HepG2 (cell line): ENCODE data around the gene ELOVL2. TPM values are rescaled to one million over a fixed set of nuclear protein-coding genes. Genes with fewer than 3 reads are reported as not detected.

ENCODE experiments used
- ARID3A ChIP-seq: IDR thresholded peaks from 2 replicates; pipeline ENCODE4 v1.6.1; 2012; ENCODE audit warnings: low read depth, low read length, improper control_type of control experiment
- ATF7-NPFF ChIP-seq: sonication (generic); formaldehyde crosslinking; IDR thresholded peaks from 2 replicates; pipeline ENCODE4 v1.8.1; 2023; ENCODE audit warnings: mild to moderate bottlenecking, low read depth, missing genetic modification reagents, moderate library complexity
- EP300 ChIP-seq, 3 experiments: sonication (generic) in 1 of 3; formaldehyde crosslinking in 1 of 3; IDR thresholded peaks; 2 replicates each; pipeline versions ENCODE4 v1.5.1 to v1.6.1; 2011 to 2020; ENCODE audit warnings: low read depth in 2 of 3, low read length in 2 of 3, borderline replicate concordance in 1 of 3, improper control_type of control experiment in 1 of 3, mild to moderate bottlenecking in 1 of 3, missing genetic modification reagents in 1 of 3, moderate library complexity in 1 of 3
- FOXC1 ChIP-seq: sonication (generic); formaldehyde crosslinking; IDR thresholded peaks from 2 replicates; pipeline ENCODE4 v1.8.0; 2022; ENCODE audit warnings: mild to moderate bottlenecking, missing genetic modification reagents, borderline replicate concordance
- KDM2A ChIP-seq: sonication (generic); formaldehyde crosslinking; IDR thresholded peaks from 2 replicates; pipeline ENCODE4 v1.4.0; 2020; ENCODE audit warnings: low read depth, missing genetic modification reagents, borderline replicate concordance
- MAF1 ChIP-seq: sonication (generic); formaldehyde crosslinking; IDR thresholded peaks from 2 replicates; pipeline ENCODE4 v1.5.0; 2020; ENCODE audit warnings: missing genetic modification reagents, borderline replicate concordance
- MAZ ChIP-seq, 2 experiments: sonication (generic) in 1 of 2; formaldehyde crosslinking in 1 of 2; IDR thresholded peaks; 2 replicates each; pipeline versions ENCODE4 v1.5.0 to v1.6.1; 2012 to 2020; ENCODE audit warnings: low read depth in 2 of 2, mild to moderate bottlenecking in 2 of 2, borderline replicate concordance in 1 of 2, improper control_type of control experiment in 1 of 2, low read length in 1 of 2, missing genetic modification reagents in 1 of 2, moderate library complexity in 1 of 2
- NONO ChIP-seq, 2 experiments: fragments of 450-650 bp in 1 of 2; sonication (generic) in 1 of 2; formaldehyde crosslinking in 1 of 2; IDR thresholded peaks in 1 of 2; conservative IDR thresholded peaks in 1 of 2; 2 replicates each; pipeline versions ENCODE4 v1.6.1 to v1.8.0; 2017 to 2022; ENCODE audit warnings: mild to moderate bottlenecking in 1 of 2, missing genetic modification reagents in 1 of 2, moderate library complexity in 1 of 2
- SP5 ChIP-seq: IDR thresholded peaks from 2 replicates; pipeline ENCODE4 v1.6.1; 2016; ENCODE audit warnings: low read depth, borderline replicate concordance
- SRSF9 ChIP-seq: fragments of 200-400 bp; formaldehyde crosslinking; IDR thresholded peaks from 2 replicates; pipeline ENCODE4 v1.6.1; 2018; ENCODE audit warnings: borderline replicate concordance, mild to moderate bottlenecking, low read depth, low read length; ENCODE audit not compliant: insufficient read depth, poor library complexity, severe bottlenecking
- STAG1 ChIP-seq: sonication (generic); formaldehyde crosslinking; IDR thresholded peaks from 2 replicates; pipeline ENCODE4 v1.4.0; 2020; ENCODE audit warnings: missing genetic modification reagents
- TAF1 ChIP-seq: sonication (generic); formaldehyde crosslinking; IDR thresholded peaks from 2 replicates; pipeline ENCODE4 v1.4.0; 2020; ENCODE audit warnings: missing genetic modification reagents
- ZBED4 ChIP-seq: sonication (generic); formaldehyde crosslinking; IDR thresholded peaks from 2 replicates; pipeline ENCODE4 v1.4.0; 2020; ENCODE audit warnings: missing genetic modification reagents, borderline replicate concordance
- ZNF124 ChIP-seq: sonication (generic); formaldehyde crosslinking; IDR thresholded peaks from 2 replicates; pipeline ENCODE4 v1.4.0; 2020; ENCODE audit warnings: missing genetic modification reagents
- ZNF33B ChIP-seq: sonication (generic); formaldehyde crosslinking; IDR thresholded peaks from 2 replicates; pipeline ENCODE4 v1.5.1; 2020; ENCODE audit warnings: mild to moderate bottlenecking, missing genetic modification reagents
- ZNF431 ChIP-seq: sonication (generic); formaldehyde crosslinking; IDR thresholded peaks from 2 replicates; pipeline ENCODE4 v1.9.0; 2022; ENCODE audit warnings: missing genetic modification reagents, low read depth, mild to moderate bottlenecking, borderline replicate concordance
- ZNF546 ChIP-seq: sonication (generic); formaldehyde crosslinking; conservative IDR thresholded peaks from 2 replicates; pipeline ENCODE4 v1.8.1; 2023; ENCODE audit warnings: mild to moderate bottlenecking, missing genetic modification reagents
- ZNF549 ChIP-seq: sonication (generic); formaldehyde crosslinking; IDR thresholded peaks from 2 replicates; pipeline ENCODE4 v1.5.0; 2020; ENCODE audit warnings: missing genetic modification reagents
- ZNF580 ChIP-seq: IDR thresholded peaks from 2 replicates; pipeline ENCODE4 v1.6.1; 2016; ENCODE audit warnings: low read depth, borderline replicate concordance
- ZNF746 ChIP-seq: sonication (generic); formaldehyde crosslinking; IDR thresholded peaks from 2 replicates; pipeline ENCODE4 v1.8.0; 2022; ENCODE audit warnings: mild to moderate bottlenecking, missing genetic modification reagents
- ZSCAN31 ChIP-seq: sonication (generic); formaldehyde crosslinking; IDR thresholded peaks from 2 replicates; pipeline ENCODE4 v1.5.0; 2020; ENCODE audit warnings: low read depth, mild to moderate bottlenecking, missing genetic modification reagents
- polyA plus RNA-seq, 8 experiments: library from polyadenylated mRNA; depleted of rRNA in 3 of 8; stranded (reverse) in 7 of 8; unstranded in 1 of 8; fragments of >200 nt; fragmentation: Illumina TruSeq in 4 of 8; extraction: Trizol in 4 of 8; gene quantifications; 2 replicates each; pipeline versions ENCODE4 v1.2.1 to v1.2.3, GENCODE V29; 2011 to 2016; ENCODE audit warnings: low read depth in 4 of 8, missing spikeins in 1 of 8, mixed read lengths in 1 of 8; ENCODE audit not compliant: insufficient read depth in 1 of 8
- total RNA-seq, 5 experiments: library from RNA; depleted of rRNA; stranded (reverse); fragments of >200 nt; fragmentation: Illumina TruSeq; extraction: Trizol; gene quantifications; 2 replicates each; pipeline ENCODE4 v1.2.3, GENCODE V29; 2016; ENCODE audit warnings: low read depth in 1 of 5

The ELOVL2 gene
- total and polyA plus RNA-seq, 2 of the 13 experiments (the other 11 are each of a cell fraction or from before 2014, with no cell fraction given) = 43.6 to 65.4 TPM

- TF ChIP-seq ZNF549 (CRISPR knock-in tag) (peak; percentile 42; the same call in 1 of the 2 replicates), ZNF124 (CRISPR knock-in tag) (no peak), ZNF546 (CRISPR knock-in tag) (no peak; the same call in none of the 2 replicates), NONO (IDR thresholded peaks at IDR 0.05) (no peak), NONO (CRISPR knock-in tag; conservative IDR thresholded peaks at IDR 0.05) (0 out of 2 replicates have a peak, but pooled peaks have one; percentile 64), ZNF431 (peak; percentile 88; the same call in 1 of the 2 replicates), ZSCAN31 (CRISPR knock-in tag) (peak; percentile 79; the same call in 1 of the 2 replicates), ZNF746 (0 out of 2 replicates have a peak, but pooled peaks have one; percentile 3), ZNF580 (CRISPR knock-in tag) (no peak), ZBED4 (CRISPR knock-in tag) (no peak), FOXC1 (CRISPR knock-in tag) (peak; percentile 63; the same call in 1 of the 2 replicates), SP5 (peak; percentile 48), EP300 (IDR thresholded peaks at IDR 0.05; ENCODE audit: low read depth in 2 of 2, low read length in 2 of 2) (peak; percentile 49 to 59; a peak in 2 of 4 replicates), EP300 (CRISPR knock-in tag; IDR thresholded peaks at IDR 0.05; ENCODE audit: borderline replicate concordance) (no peak), MAZ (IDR thresholded peaks at IDR 0.05; ENCODE audit: borderline replicate concordance, low read depth, low read length) (peak; percentile 98), MAZ (CRISPR knock-in tag; IDR thresholded peaks at IDR 0.05; ENCODE audit: low read depth) (peak; percentile 99), MAF1 (0 out of 2 replicates have a peak, but pooled peaks have one; percentile 27), TAF1 (0 out of 2 replicates have a peak, but pooled peaks have one; percentile 42), ATF7-NPFF (CRISPR knock-in tag) (peak; percentile 88), KDM2A (CRISPR knock-in tag) (peak; percentile 73; the same call in 1 of the 2 replicates), STAG1 (CRISPR knock-in tag) (peak; percentile 88), ARID3A (peak; percentile 65; the same call in 1 of the 2 replicates), SRSF9 (no peak), ZNF33B (CRISPR knock-in tag) (no peak)
Measured at GRCh38 chr6:11043961-11044711, at the start of gene ELOVL2 (continued).
